ENCODE results near the gene TMEM269.
"Not testable (repeated sequence)": the region's sequence is repeated elsewhere in the genome, so short reads cannot be mapped to it uniquely, and the experiment has no call there.

TMEM269 gene

GRCh38 chr1:42748021-42748420 is 36.8 kb upstream of the TMEM269 start:
- TF ChIP-seq CTCF (conservative IDR thresholded peaks at IDR 0.05; ENCODE audit: low read length) = no peak
- H3K4me3 ChIP-seq (ENCODE audit: low read length) = no peak overlapping the region

GRCh38 chr1:42748461-42749410 is 36.1 kb upstream of the TMEM269 start:
- H3K4me3 ChIP-seq (ENCODE audit: low read length) = no peak overlapping the region
- DNase-seq (ENCODE audit: low read depth) = no peak
- no peak for TF ChIP-seq CTCF (conservative IDR thresholded peaks at IDR 0.05; ENCODE audit: low read length)

More at GRCh38 chr1:42748021-42748420, 36.8 kb upstream of the TMEM269 start:
- DNase-seq (ENCODE audit: low read depth) = no peak

GRCh38 chr1:42750041-42750440 is 34.8 kb upstream of the TMEM269 start:
- no peak for TF ChIP-seq CTCF (conservative IDR thresholded peaks at IDR 0.05; ENCODE audit: low read length)
- no peak overlapping the region for H3K4me3 ChIP-seq (ENCODE audit: low read length)
- no peak for DNase-seq (ENCODE audit: low read depth)

- DNase-seq (ENCODE audit: low read depth); H3K4me3 ChIP-seq (ENCODE audit: low read length): not testable (repeated sequence)
Observed at GRCh38 chr1:42751511-42752070, 33.2 kb upstream of the TMEM269 start.

GRCh38 chr1:42752284-42752683 is 32.5 kb upstream of the TMEM269 start:
- DNase-seq (ENCODE audit: low read depth) = no peak
- no peak for TF ChIP-seq CTCF (conservative IDR thresholded peaks at IDR 0.05; ENCODE audit: low read length)
- H3K4me3 ChIP-seq (ENCODE audit: low read length) = no peak overlapping the region

- no peak for TF ChIP-seq CTCF (conservative IDR thresholded peaks at IDR 0.05; ENCODE audit: low read length)
- peak; percentile 71 for DNase-seq (ENCODE audit: low read depth)
- no peak overlapping the region for H3K4me3 ChIP-seq (ENCODE audit: low read length)
Observed at GRCh38 chr1:42753070-42753469, 31.7 kb upstream of the TMEM269 start.

GRCh38 chr1:42756956-42757891 is 27.6 kb upstream of the TMEM269 start:
- DNase-seq (ENCODE audit: low read depth) = peak; percentile 73
- H3K4me3 ChIP-seq (ENCODE audit: low read length) = no peak overlapping the region

More at GRCh38 chr1:42756956-42757891, 27.6 kb upstream of the TMEM269 start:
- TF ChIP-seq CTCF (conservative IDR thresholded peaks at IDR 0.05; ENCODE audit: low read length) = peak; percentile 80
